DOHH2 (cell line): ENCODE data around the gene E2F4.

Experiments
- H3F3A ChIP-seq: fragments of 200-600 bp; sonication (generic), shearing (Covaris generic); 2 replicates; pipeline ENCODE4 v1.6.0; 2016; ENCODE audit warnings: antibody characterized with exemption, mild to moderate bottlenecking; ENCODE audit not compliant: control insufficient read depth, insufficient read depth
- H3K27ac ChIP-seq: fragments of 200-600 bp; sonication (generic); 2 replicates; pipeline ENCODE4 v1.5.1; 2014; ENCODE audit warnings: low read depth, mild to moderate bottlenecking, low read length, moderate library complexity
- H3K27me3 ChIP-seq: fragments of 200-600 bp; sonication (generic); 2 replicates; pipeline ENCODE4 v1.6.1; 2014; ENCODE audit warnings: mild to moderate bottlenecking, low read length, mixed read lengths; ENCODE audit not compliant: control insufficient read depth
- H3K36me3 ChIP-seq: fragments of 200-600 bp; sonication (generic); 2 replicates; pipeline ENCODE4 v1.6.1; 2014; ENCODE audit warnings: mild to moderate bottlenecking, low read length, moderate library complexity, mixed read lengths; ENCODE audit not compliant: control insufficient read depth
- H3K4me1 ChIP-seq: fragments of 200-600 bp; sonication (generic); 2 replicates; pipeline ENCODE4 v1.6.1; 2014; ENCODE audit warnings: mild to moderate bottlenecking, low read length, mixed read lengths; ENCODE audit not compliant: control insufficient read depth
- H3K4me2 ChIP-seq: fragments of 200-600 bp; sonication (generic); 2 replicates; pipeline ENCODE4 v1.6.0; 2014; ENCODE audit warnings: mild to moderate bottlenecking, low read length, moderate library complexity
- H3K4me3 ChIP-seq: fragments of 200-600 bp; sonication (generic); 2 replicates; pipeline ENCODE4 v1.5.1; 2014; ENCODE audit warnings: mild to moderate bottlenecking, low read length, mixed read lengths
- H3K79me2 ChIP-seq: fragments of 200-600 bp; sonication (generic); 2 replicates; pipeline ENCODE4 v1.6.1; 2014; ENCODE audit warnings: mild to moderate bottlenecking, low read length, mixed read lengths; ENCODE audit not compliant: control insufficient read depth
- H3K9me2 ChIP-seq: fragments of 200-600 bp; sonication (generic); replicated peaks from 2 replicates; pipeline ENCODE4 v1.6.1; 2014; ENCODE audit warnings: mild to moderate bottlenecking, low read length, mixed read lengths; ENCODE audit not compliant: control insufficient read depth
- H3K9me3 ChIP-seq: fragments of 200-600 bp; sonication (generic); 2 replicates; pipeline ENCODE4 v1.6.1; 2014; ENCODE audit warnings: antibody characterized with exemption, low read length, mixed read lengths; ENCODE audit not compliant: control insufficient read depth, insufficient read depth
- H4K20me1 ChIP-seq: fragments of 200-600 bp; sonication (generic); 2 replicates; pipeline ENCODE4 v1.6.0; 2014; ENCODE audit warnings: low read depth, mild to moderate bottlenecking, antibody characterized with exemption, low read length, moderate library complexity; ENCODE audit not compliant: control insufficient read depth, insufficient read depth
- EZH2phosphoT487 ChIP-seq: fragments of 200-600 bp; sonication (generic); IDR thresholded peaks from 2 replicates; pipeline ENCODE4 v1.6.1; 2017; ENCODE audit warnings: borderline replicate concordance, mild to moderate bottlenecking, antibody characterized with exemption, low read length, moderate library complexity, mixed read lengths
- TF ChIP-seq, protein P1 (sequence below): fragments of 200-600 bp; sonication (generic); IDR thresholded peaks from one replicate; pipeline ENCODE4 v1.5.1; 2014; ENCODE audit warnings: antibody characterized with exemption, mild to moderate bottlenecking, low read depth, low read length; ENCODE audit not compliant: poor library complexity, severe bottlenecking

E2F4 gene

DNA sequence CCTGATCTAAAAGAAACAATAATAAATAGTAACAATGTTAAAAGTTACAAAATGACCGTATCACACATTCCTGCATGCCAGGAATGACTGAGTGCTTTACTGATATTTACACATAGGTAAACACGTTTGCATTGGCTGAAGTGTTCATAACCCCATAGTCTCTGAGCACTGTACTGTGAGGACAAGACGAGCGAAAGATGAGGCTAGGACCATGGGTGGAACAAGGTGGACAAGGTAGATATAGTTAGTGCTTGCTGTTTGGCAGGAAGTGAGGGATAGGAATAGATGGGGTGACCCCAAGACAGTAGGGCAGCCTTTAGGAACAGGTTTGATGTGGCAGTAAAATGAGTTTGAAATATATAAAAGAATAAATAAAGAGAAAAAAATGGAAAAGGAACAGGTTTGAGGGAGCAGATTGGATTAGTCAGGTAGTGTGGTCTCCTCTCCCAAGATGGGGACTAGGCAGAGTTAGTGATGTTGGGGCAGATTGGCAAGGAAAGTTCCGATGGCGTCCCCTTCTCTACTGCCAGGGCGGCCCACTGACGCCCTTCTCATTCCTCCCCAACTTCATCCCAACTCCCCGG, 452 bp upstream of the E2F4 start:
- Histone ChIP-seq H3K4me2 (peak overlapping the region; percentile 89), H3K36me3 (peaks cover 44% of the 10 kb centered on the region), H3K9me2 (no peaks in the 10 kb centered on the region), H3K27me3 (peaks cover 3% of the 10 kb centered on the region), H4K20me1 (peaks cover 3% of the 10 kb centered on the region), H3K4me1 (peaks cover 15% of the 10 kb centered on the region), H3K9me3 (no peaks in the 10 kb centered on the region), H3K79me2 (peaks cover 34% of the 10 kb centered on the region), H3K27ac (no peak overlapping the region), H3F3A (no peaks in the 10 kb centered on the region), H3K4me3 (peak overlapping the region; percentile 95)
- no peak for TF ChIP-seq EZH2phosphoT487
- TF ChIP-seq, protein P1, sequence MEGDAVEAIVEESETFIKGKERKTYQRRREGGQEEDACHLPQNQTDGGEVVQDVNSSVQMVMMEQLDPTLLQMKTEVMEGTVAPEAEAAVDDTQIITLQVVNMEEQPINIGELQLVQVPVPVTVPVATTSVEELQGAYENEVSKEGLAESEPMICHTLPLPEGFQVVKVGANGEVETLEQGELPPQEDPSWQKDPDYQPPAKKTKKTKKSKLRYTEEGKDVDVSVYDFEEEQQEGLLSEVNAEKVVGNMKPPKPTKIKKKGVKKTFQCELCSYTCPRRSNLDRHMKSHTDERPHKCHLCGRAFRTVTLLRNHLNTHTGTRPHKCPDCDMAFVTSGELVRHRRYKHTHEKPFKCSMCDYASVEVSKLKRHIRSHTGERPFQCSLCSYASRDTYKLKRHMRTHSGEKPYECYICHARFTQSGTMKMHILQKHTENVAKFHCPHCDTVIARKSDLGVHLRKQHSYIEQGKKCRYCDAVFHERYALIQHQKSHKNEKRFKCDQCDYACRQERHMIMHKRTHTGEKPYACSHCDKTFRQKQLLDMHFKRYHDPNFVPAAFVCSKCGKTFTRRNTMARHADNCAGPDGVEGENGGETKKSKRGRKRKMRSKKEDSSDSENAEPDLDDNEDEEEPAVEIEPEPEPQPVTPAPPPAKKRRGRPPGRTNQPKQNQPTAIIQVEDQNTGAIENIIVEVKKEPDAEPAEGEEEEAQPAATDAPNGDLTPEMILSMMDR = no peak

DNA sequence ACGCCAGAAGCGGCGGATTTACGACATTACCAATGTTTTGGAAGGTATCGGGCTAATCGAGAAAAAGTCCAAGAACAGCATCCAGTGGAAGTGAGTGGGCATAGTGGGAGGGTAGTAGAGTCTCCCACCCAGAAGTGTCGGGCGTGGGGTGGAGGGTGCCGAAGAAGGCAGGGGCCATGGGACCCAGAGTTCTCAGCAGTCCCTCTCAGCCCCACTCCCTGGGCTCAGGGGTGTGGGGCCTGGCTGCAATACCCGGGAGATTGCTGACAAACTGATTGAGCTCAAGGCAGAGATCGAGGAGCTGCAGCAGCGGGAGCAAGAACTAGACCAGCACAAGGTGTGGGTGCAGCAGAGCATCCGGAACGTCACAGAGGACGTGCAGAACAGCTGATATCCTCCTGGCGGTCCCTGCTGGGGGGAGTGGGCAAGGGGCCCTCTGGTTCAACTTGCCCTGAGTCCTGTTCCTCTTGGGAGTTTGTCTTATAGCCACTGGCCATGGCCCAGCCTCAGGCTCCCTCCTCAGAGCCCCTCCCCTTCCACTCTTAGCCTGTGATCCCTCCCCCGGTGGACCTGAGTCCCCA, 916 bp downstream of the E2F4 start:
- Histone ChIP-seq H3K79me2 (peaks cover 38% of the 10 kb centered on the region), H3K9me2 (no peaks in the 10 kb centered on the region), H3K36me3 (peaks cover 58% of the 10 kb centered on the region), H3K27ac (peak overlapping the region; percentile 44), H3K4me2 (peak overlapping the region; percentile 89), H3K9me3 (no peaks in the 10 kb centered on the region), H3K27me3 (no peaks in the 10 kb centered on the region), H3K4me1 (peaks cover 15% of the 10 kb centered on the region), H3F3A (no peaks in the 10 kb centered on the region), H3K4me3 (peak overlapping the region; percentile 95), H4K20me1 (peaks cover 3% of the 10 kb centered on the region)
- TF ChIP-seq EZH2phosphoT487 = no peak
- TF ChIP-seq, protein P1 = no peak

DNA sequence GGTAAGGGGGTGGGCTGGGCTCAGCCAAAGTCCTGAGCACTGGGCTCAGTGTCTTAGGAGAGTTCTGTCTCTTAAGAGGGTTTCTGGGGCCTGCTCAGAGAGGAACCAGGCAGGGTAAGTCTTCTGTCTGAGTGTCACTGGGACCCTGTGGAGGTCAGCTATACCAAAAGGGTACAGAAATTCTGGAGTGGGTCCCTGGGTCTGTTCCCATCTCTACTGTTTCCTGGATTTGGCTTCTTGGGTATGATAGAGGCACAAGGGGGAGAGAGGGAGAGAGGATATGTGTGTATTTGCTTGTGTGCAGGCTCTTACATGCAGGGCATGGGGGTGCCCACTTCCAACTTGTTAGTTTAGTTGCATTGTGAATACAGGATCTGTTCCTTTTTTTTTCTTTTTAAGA, 1.6 kb downstream of the E2F4 start:
- Histone ChIP-seq H3F3A (no peaks in the 10 kb centered on the region), H3K79me2 (peaks cover 38% of the 10 kb centered on the region), H3K4me2 (peak overlapping the region; percentile 89), H3K4me3 (peak overlapping the region; percentile 95), H3K36me3 (peaks cover 64% of the 10 kb centered on the region), H3K27ac (no peak overlapping the region), H3K27me3 (no peaks in the 10 kb centered on the region), H4K20me1 (peaks cover 3% of the 10 kb centered on the region), H3K9me2 (no peaks in the 10 kb centered on the region), H3K4me1 (peaks cover 15% of the 10 kb centered on the region), H3K9me3 (no peaks in the 10 kb centered on the region)
- TF ChIP-seq, protein P1 = no peak
- TF ChIP-seq EZH2phosphoT487 = no peak
